ENCODE data around the gene CTNNA3.

Gene CTNNA3

GRCh38 chr10:66102756-66103155, 1593.2 kb downstream of the CTNNA3 start:
- H3K4me3 ChIP-seq (ENCODE audit: insufficient read depth, low read length, poor library complexity, severe bottlenecking): no peak overlapping the region
- no peaks in the 10 kb centered on the region for H3K36me3 ChIP-seq (ENCODE audit: low read length)
- H2AFZ ChIP-seq (ENCODE audit: low read depth, low read length, severe bottlenecking): no peak overlapping the region

GRCh38 chr10:66098595-66099480, 1597.2 kb downstream of the CTNNA3 start:
- Histone ChIP-seq H3K79me2 (ENCODE audit: insufficient read depth, low read length) (no peaks in the 10 kb centered on the region), H4K20me1 (ENCODE audit: low read depth, low read length) (no peaks in the 10 kb centered on the region), H3K9me2 (replicated peaks; ENCODE audit: insufficient read depth, low read length) (no peaks in the 10 kb centered on the region), H3K27ac (ENCODE audit: low read depth, low read length) (no peak overlapping the region), H3K9me3 (ENCODE audit: insufficient read depth, low read length) (no peaks in the 10 kb centered on the region), H3K27me3 (ENCODE audit: low read length) (no peaks in the 10 kb centered on the region), H3K4me3 (ENCODE audit: insufficient read depth, low read length, poor library complexity, severe bottlenecking) (no peak overlapping the region), H3F3A (ENCODE audit: insufficient read depth) (no peaks in the 10 kb centered on the region), H3K9ac (ENCODE audit: low read length) (no peak overlapping the region), H2AFZ (ENCODE audit: low read depth, low read length, severe bottlenecking) (no peak overlapping the region), H3K36me3 (ENCODE audit: low read length) (no peaks in the 10 kb centered on the region), H3K4me2 (ENCODE audit: low read depth, low read length, poor library complexity, severe bottlenecking) (no peak overlapping the region)
- TF ChIP-seq EZH2phosphoT487 (conservative IDR thresholded peaks at IDR 0.05; ENCODE audit: low read length) (no peak), CTCF (IDR thresholded peaks at IDR 0.05; ENCODE audit: insufficient read depth, low read length, poor library complexity, severe bottlenecking) (no peak)

More at GRCh38 chr10:66102756-66103155, 1593.2 kb downstream of the CTNNA3 start:
- H3K27ac ChIP-seq (ENCODE audit: low read depth, low read length): no peak overlapping the region
- no peaks in the 10 kb centered on the region for H4K20me1 ChIP-seq (ENCODE audit: low read depth, low read length)
- no peak overlapping the region for H3K9ac ChIP-seq (ENCODE audit: low read length)
- no peaks in the 10 kb centered on the region for H3K9me2 ChIP-seq (replicated peaks; ENCODE audit: insufficient read depth, low read length)
- H3K79me2 ChIP-seq (ENCODE audit: insufficient read depth, low read length): no peaks in the 10 kb centered on the region
- no peak overlapping the region for H3K4me2 ChIP-seq (ENCODE audit: low read depth, low read length, poor library complexity, severe bottlenecking)
- H3F3A ChIP-seq (ENCODE audit: insufficient read depth): no peaks in the 10 kb centered on the region
- TF ChIP-seq CTCF (IDR thresholded peaks at IDR 0.05; ENCODE audit: insufficient read depth, low read length, poor library complexity, severe bottlenecking) (no peak), EZH2phosphoT487 (conservative IDR thresholded peaks at IDR 0.05; ENCODE audit: low read length) (no peak)
- H3K9me3 ChIP-seq (ENCODE audit: insufficient read depth, low read length): no peaks in the 10 kb centered on the region
- no peaks in the 10 kb centered on the region for H3K27me3 ChIP-seq (ENCODE audit: low read length)

- Histone ChIP-seq H2AFZ (ENCODE audit: low read depth, low read length, severe bottlenecking) (no peak overlapping the region), H3K4me2 (ENCODE audit: low read depth, low read length, poor library complexity, severe bottlenecking) (no peak overlapping the region), H3K4me3 (ENCODE audit: insufficient read depth, low read length, poor library complexity, severe bottlenecking) (no peak overlapping the region), H3K79me2 (ENCODE audit: insufficient read depth, low read length) (no peaks in the 10 kb centered on the region), H3K9me2 (replicated peaks; ENCODE audit: insufficient read depth, low read length) (no peaks in the 10 kb centered on the region), H3F3A (ENCODE audit: insufficient read depth) (no peaks in the 10 kb centered on the region), H4K20me1 (ENCODE audit: low read depth, low read length) (no peaks in the 10 kb centered on the region), H3K9ac (ENCODE audit: low read length) (no peak overlapping the region), H3K27ac (ENCODE audit: low read depth, low read length) (no peak overlapping the region), H3K9me3 (ENCODE audit: insufficient read depth, low read length) (no peaks in the 10 kb centered on the region), H3K27me3 (ENCODE audit: low read length) (no peaks in the 10 kb centered on the region), H3K36me3 (ENCODE audit: low read length) (no peaks in the 10 kb centered on the region)
- TF ChIP-seq EZH2phosphoT487 (conservative IDR thresholded peaks at IDR 0.05; ENCODE audit: low read length) (no peak), CTCF (IDR thresholded peaks at IDR 0.05; ENCODE audit: insufficient read depth, low read length, poor library complexity, severe bottlenecking) (no peak)
Observed at GRCh38 chr10:66095610-66096009, 1600.4 kb downstream of the CTNNA3 start.
